Measurements from ENCODE around the gene IQCN.

Gene IQCN

GRCh38 chr19:18249834-18250233, 24.4 kb downstream of the IQCN start:
- TF ChIP-seq, protein P1, sequence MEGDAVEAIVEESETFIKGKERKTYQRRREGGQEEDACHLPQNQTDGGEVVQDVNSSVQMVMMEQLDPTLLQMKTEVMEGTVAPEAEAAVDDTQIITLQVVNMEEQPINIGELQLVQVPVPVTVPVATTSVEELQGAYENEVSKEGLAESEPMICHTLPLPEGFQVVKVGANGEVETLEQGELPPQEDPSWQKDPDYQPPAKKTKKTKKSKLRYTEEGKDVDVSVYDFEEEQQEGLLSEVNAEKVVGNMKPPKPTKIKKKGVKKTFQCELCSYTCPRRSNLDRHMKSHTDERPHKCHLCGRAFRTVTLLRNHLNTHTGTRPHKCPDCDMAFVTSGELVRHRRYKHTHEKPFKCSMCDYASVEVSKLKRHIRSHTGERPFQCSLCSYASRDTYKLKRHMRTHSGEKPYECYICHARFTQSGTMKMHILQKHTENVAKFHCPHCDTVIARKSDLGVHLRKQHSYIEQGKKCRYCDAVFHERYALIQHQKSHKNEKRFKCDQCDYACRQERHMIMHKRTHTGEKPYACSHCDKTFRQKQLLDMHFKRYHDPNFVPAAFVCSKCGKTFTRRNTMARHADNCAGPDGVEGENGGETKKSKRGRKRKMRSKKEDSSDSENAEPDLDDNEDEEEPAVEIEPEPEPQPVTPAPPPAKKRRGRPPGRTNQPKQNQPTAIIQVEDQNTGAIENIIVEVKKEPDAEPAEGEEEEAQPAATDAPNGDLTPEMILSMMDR (conservative IDR thresholded peaks at IDR 0.05), result no peak
- H3K27ac ChIP-seq, result no peak overlapping the region

GRCh38 chr19:18245297-18245696, 29.0 kb downstream of the IQCN start:
- no peak overlapping the region for H3K27ac ChIP-seq
- TF ChIP-seq, protein P1 (conservative IDR thresholded peaks at IDR 0.05), result no peak

GRCh38 chr19:18239303-18239702, 34.9 kb downstream of the IQCN start:
- H3K27ac ChIP-seq, result no peak overlapping the region
- TF ChIP-seq, protein P1 (conservative IDR thresholded peaks at IDR 0.05), result no peak

GRCh38 chr19:18234194-18234593, 40.1 kb downstream of the IQCN start:
- H3K27ac ChIP-seq, result no peak overlapping the region
- TF ChIP-seq, protein P1 (conservative IDR thresholded peaks at IDR 0.05), result no peak

- no peak overlapping the region; the same call in 1 of the 2 replicates for H3K27ac ChIP-seq
Measured at GRCh38 chr19:18233224-18233825, 40.9 kb downstream of the IQCN start.

DNA sequence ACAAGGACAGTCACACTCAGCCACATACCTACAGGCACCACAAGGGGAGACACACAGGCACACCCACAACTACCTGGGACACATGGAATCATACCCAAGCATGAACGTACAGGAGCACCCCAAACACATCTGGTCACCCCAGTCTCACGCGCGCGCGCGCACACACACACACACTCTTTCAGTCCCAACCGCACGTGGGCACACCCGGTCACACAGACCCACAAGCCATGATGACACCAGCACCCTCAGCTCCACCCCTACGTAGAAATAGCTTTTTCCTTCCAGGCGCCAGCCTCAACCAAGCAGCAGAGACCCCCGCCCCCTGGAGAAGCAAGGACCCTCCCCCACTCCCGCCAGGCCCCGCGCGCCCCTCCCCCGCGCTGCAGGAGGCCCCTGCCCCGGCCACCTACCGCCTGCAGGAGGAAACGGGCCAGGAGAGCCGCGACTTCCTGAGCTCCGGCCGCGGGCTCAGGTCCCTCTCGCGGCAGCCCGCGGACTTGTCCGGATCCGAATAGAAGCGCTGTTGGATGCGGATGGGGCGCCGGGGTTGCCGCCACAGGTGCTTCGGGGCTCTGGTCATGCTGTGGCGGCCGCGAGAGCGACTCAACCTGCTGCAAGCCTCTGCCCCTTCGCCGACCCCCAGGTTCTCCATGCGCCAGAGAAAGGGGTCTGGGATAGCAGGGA, 41.6 kb downstream of the IQCN start:
- H3K27ac ChIP-seq, result no peak overlapping the region; the same call in 1 of the 2 replicates
- TF ChIP-seq, protein P1 (conservative IDR thresholded peaks at IDR 0.05), result peak; percentile 54

More at GRCh38 chr19:18233224-18233825, 40.9 kb downstream of the IQCN start:
- TF ChIP-seq, protein P1 (conservative IDR thresholded peaks at IDR 0.05), result no peak

DNA sequence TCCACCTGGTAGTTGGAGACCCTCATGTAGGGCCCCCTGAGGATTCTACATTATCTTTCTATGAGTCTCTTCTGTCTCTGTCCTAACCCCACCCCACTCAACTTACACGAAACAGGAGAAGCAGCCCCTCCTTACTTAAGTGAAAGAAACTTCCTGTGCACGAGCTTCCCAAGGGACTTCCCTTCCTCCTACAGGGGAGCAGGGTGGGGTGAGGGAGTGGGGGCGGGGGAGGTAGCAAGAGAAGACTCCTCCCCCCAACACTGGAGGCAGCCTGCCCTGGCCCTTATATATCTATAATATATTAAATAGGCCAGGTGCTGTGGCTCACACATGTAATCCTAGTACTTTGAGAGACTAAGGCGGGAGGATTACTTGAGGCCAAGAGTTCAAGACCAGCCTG, 42.5 kb downstream of the IQCN start:
- TF ChIP-seq, protein P1 (conservative IDR thresholded peaks at IDR 0.05), result no peak
- H3K27ac ChIP-seq, result no peak overlapping the region

Data from VCaP (cell line).